Measurements from ENCODE around the gene SLC38A7.

GRCh38 chr16:58713742-58714141 is 29.2 kb upstream of the SLC38A7 start:
- TF ChIP-seq CTCF (IDR thresholded peaks at IDR 0.05) (no peak), POLR2A (IDR thresholded peaks at IDR 0.05) (no peak)
